Liver (tissue), 3 donors: ENCODE measurements around the gene NLGN1.

Experiments used
- FOXA1 ChIP-seq: IDR thresholded peaks from 2 replicates; pipeline ENCODE4 v1.6.1; 2016; ENCODE audit warnings: antibody characterized with exemption
- GABPA ChIP-seq, 2 donors: IDR thresholded peaks in 1 of 2; conservative IDR thresholded peaks in 1 of 2; 2 replicates each; pipeline ENCODE4 v1.6.1; 2016; ENCODE audit warnings: antibody characterized with exemption in 2 of 2, mild to moderate bottlenecking in 1 of 2, moderate library complexity in 1 of 2
- MAX ChIP-seq: IDR thresholded peaks from 2 replicates; pipeline ENCODE4 v1.6.1; 2016; ENCODE audit warnings: antibody characterized with exemption
- NR2F2 ChIP-seq: IDR thresholded peaks from 2 replicates; pipeline ENCODE4 v1.6.1; 2016; ENCODE audit warnings: antibody characterized with exemption
- RAD21 ChIP-seq, 2 donors: IDR thresholded peaks; 2 replicates each; pipeline ENCODE4 v1.6.1; 2016; ENCODE audit warnings: antibody characterized with exemption in 2 of 2, mild to moderate bottlenecking in 2 of 2
- REST ChIP-seq: IDR thresholded peaks from 2 replicates; pipeline ENCODE4 v1.6.1; 2016; ENCODE audit warnings: antibody characterized with exemption, mild to moderate bottlenecking
- SP1 ChIP-seq: IDR thresholded peaks from 2 replicates; pipeline ENCODE4 v1.6.1; 2018; ENCODE audit warnings: antibody characterized with exemption, mild to moderate bottlenecking
- TAF1 ChIP-seq: conservative IDR thresholded peaks from 2 replicates; pipeline ENCODE4 v1.6.1; 2016; ENCODE audit warnings: antibody characterized with exemption, mild to moderate bottlenecking
- YY1 ChIP-seq: IDR thresholded peaks from 2 replicates; pipeline ENCODE4 v1.6.1; 2016; ENCODE audit warnings: antibody characterized with exemption, mild to moderate bottlenecking
- TF ChIP-seq, protein P1 (sequence below): fragments of 150-350 bp; IDR thresholded peaks from 2 replicates; pipeline ENCODE4 v1.5.1; 2017; ENCODE audit warnings: improper control_type of control experiment, low read depth, low read length; ENCODE audit not compliant: missing input control
- TF ChIP-seq, protein P2 (sequence below): IDR thresholded peaks from 2 replicates; pipeline ENCODE4 v1.6.1; 2016; ENCODE audit warnings: antibody characterized with exemption
- donor health status: healthy.
- donor health status: healthy.

DNA sequence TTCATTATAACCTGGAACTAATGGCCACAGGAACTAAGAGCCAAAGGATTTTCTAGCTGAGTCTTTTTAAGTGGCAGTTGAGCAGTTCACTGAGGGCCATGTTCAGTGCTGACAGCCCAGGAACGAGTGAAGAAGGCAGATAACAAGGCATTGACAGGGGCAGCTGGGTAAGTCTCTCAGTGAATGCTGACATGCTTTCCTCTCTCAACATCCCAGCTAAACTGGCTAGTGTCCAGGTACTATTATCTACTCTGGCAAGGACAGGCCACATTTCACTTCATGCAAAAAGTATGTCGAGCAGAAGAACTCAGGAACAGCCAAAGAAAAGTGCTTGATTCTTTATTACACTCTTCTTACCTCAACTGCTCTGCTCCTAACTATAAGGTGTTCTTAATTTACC, 515.9 kb downstream of the NLGN1 start:
- TF ChIP-seq, protein P1, sequence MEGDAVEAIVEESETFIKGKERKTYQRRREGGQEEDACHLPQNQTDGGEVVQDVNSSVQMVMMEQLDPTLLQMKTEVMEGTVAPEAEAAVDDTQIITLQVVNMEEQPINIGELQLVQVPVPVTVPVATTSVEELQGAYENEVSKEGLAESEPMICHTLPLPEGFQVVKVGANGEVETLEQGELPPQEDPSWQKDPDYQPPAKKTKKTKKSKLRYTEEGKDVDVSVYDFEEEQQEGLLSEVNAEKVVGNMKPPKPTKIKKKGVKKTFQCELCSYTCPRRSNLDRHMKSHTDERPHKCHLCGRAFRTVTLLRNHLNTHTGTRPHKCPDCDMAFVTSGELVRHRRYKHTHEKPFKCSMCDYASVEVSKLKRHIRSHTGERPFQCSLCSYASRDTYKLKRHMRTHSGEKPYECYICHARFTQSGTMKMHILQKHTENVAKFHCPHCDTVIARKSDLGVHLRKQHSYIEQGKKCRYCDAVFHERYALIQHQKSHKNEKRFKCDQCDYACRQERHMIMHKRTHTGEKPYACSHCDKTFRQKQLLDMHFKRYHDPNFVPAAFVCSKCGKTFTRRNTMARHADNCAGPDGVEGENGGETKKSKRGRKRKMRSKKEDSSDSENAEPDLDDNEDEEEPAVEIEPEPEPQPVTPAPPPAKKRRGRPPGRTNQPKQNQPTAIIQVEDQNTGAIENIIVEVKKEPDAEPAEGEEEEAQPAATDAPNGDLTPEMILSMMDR = no peak
- no peak for TF ChIP-seq NR2F2
- TF ChIP-seq TAF1 = no peak
- no peak for TF ChIP-seq REST
- no peak for TF ChIP-seq YY1
- TF ChIP-seq MAX = no peak
- no peak for TF ChIP-seq GABPA (IDR thresholded peaks at IDR 0.05 in 1 of 2, conservative IDR thresholded peaks at IDR 0.05 in 1 of 2)
- no peak for TF ChIP-seq SP1
- no peak for TF ChIP-seq RAD21 (IDR thresholded peaks at IDR 0.05)
- no peak for TF ChIP-seq FOXA1
- TF ChIP-seq, protein P2, sequence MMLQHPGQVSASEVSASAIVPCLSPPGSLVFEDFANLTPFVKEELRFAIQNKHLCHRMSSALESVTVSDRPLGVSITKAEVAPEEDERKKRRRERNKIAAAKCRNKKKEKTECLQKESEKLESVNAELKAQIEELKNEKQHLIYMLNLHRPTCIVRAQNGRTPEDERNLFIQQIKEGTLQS = no peak
